Panc1 (cell line): Measurements from ENCODE around the gene HINT2. TPM values are rescaled to one million over a fixed set of nuclear protein-coding genes. Genes with fewer than 3 reads are reported as not detected.

ENCODE experiments used
- ATAC-seq: fragments of 200-7000 bp; cut with Tn5 transposase; 2 replicates; pipeline ENCODE4 v1.9.1; 2020; ENCODE audit warnings: mild to moderate bottlenecking, moderate library complexity
- Bru-seq: library from RNA; stranded (reverse); fragments of 400-500 nt; gene quantifications from one replicate; lab custom pipeline; 2021; lab: Mats Ljungman, UMichigan
- BruChase-seq, 2 experiments: library from RNA; stranded (reverse); fragments of 400-500 nt; gene quantifications; one replicate each; lab custom pipeline; 2021; lab: Mats Ljungman, UMichigan
- BruUV-seq: library from RNA; stranded (reverse); fragments of 400-500 nt; replicated peaks from 2 replicates; lab custom pipeline; 2021; lab: Mats Ljungman, UMichigan
- CTCF ChIA-PET: fragments of 300-600 bp; sonication (Branson Sonifier 250); formaldehyde crosslinking; loops from one replicate; lab custom pipeline; 2022; ENCODE audit warnings: antibody characterized with exemption; lab: Charles Lee
- POLR2A ChIA-PET: fragments of 300-600 bp; sonication (Branson Sonifier 250); formaldehyde crosslinking; loops from one replicate; lab custom pipeline; 2022; ENCODE audit warnings: antibody characterized with exemption; lab: Charles Lee
- DNase-seq: peaks from one replicate; pipeline ENCODE4 v3.0.0-alpha.2; 2010; ENCODE audit warnings: low read depth, low spot score
- H3K27ac ChIP-seq: 2 replicates; pipeline ENCODE4 v1.5.1; 2011; ENCODE audit warnings: mild to moderate bottlenecking, low read length, inconsistent platforms
- H3K27me3 ChIP-seq: fragments of 200-500 bp; sonication (Bioruptor generic); 2 replicates; pipeline ENCODE4 v1.6.0; 2014; ENCODE audit warnings: low read length, inconsistent platforms; ENCODE audit not compliant: control insufficient read depth, insufficient read depth
- H3K36me3 ChIP-seq: fragments of 200-500 bp; sonication (Bioruptor generic); 2 replicates; pipeline ENCODE4 v1.5.1; 2014; ENCODE audit warnings: inconsistent platforms, mild to moderate bottlenecking, low read length, moderate library complexity; ENCODE audit not compliant: control insufficient read depth, insufficient read depth
- H3K4me1 ChIP-seq: 2 replicates; pipeline ENCODE4 v1.5.1; 2011; ENCODE audit warnings: inconsistent platforms, mild to moderate bottlenecking, low read length, moderate library complexity; ENCODE audit not compliant: control insufficient read depth, insufficient read depth
- H3K4me3 ChIP-seq, 2 experiments: 2 replicates each; pipeline ENCODE4 v1.5.1; 2011 to 2012; ENCODE audit warnings: low read depth in 2 of 2, low read length in 2 of 2, mild to moderate bottlenecking in 2 of 2, inconsistent platforms in 1 of 2, moderate library complexity in 1 of 2
- H3K9me3 ChIP-seq: fragments of 200-500 bp; sonication (Bioruptor generic); 2 replicates; pipeline ENCODE4 v1.5.1; 2014; ENCODE audit warnings: low read depth, mild to moderate bottlenecking, inconsistent platforms, low read length, moderate library complexity; ENCODE audit not compliant: control insufficient read depth, insufficient read depth
- CTCF ChIP-seq: fragments of 450-650 bp; IDR thresholded peaks from 2 replicates; pipeline ENCODE4 v1.5.1; 2017; ENCODE audit warnings: mild to moderate bottlenecking
- POLR2AphosphoS5 ChIP-seq: IDR thresholded peaks from 2 replicates; pipeline ENCODE4 v1.6.1; 2012; ENCODE audit warnings: mild to moderate bottlenecking, low read depth, low read length, moderate library complexity
- REST ChIP-seq, 2 experiments: IDR thresholded peaks; 2 replicates each; pipeline ENCODE4 v1.6.1; 2011 to 2012; ENCODE audit warnings: low read depth in 2 of 2, control low read depth in 1 of 2, low read length in 1 of 2, mild to moderate bottlenecking in 1 of 2, moderate library complexity in 1 of 2; ENCODE audit not compliant: insufficient read depth in 1 of 2
- SIN3A ChIP-seq: IDR thresholded peaks from 2 replicates; pipeline ENCODE4 v1.6.1; 2012; ENCODE audit warnings: low read depth, mild to moderate bottlenecking, low read length, moderate library complexity, borderline replicate concordance; ENCODE audit not compliant: insufficient read depth
- TCF7L2 ChIP-seq: IDR thresholded peaks from 2 replicates; pipeline ENCODE4 v1.6.1; 2011; ENCODE audit warnings: mild to moderate bottlenecking, low read depth, low read length, inconsistent platforms
- in situ Hi-C: cut with HindIII; loops from 2 replicates; pipeline ENCODE4 v1.10.0; 2016; ENCODE audit warnings: low sequenced_read_pairs, low pct_unique_long_range_greater_than_20kb
- intact Hi-C: fragments of 100-400 bp; cut with micrococcal nuclease; formaldehyde crosslinking; loops from one replicate; pipeline ENCODE4 v1.10.0; 2022; ENCODE audit not compliant: unreplicated experiment
- long read RNA-seq: library from polyadenylated mRNA; unstranded; transcript quantifications from one replicate; pipeline ENCODE4 v2.0.0, GENCODE V29; 2021; ENCODE audit not compliant: unreplicated experiment
- polyA plus RNA-seq: library from polyadenylated mRNA; unstranded; fragments of >200 nt; gene quantifications from one replicate; pipeline ENCODE4 v1.2.1, GENCODE V29; 2012; ENCODE audit warnings: missing spikeins; ENCODE audit not compliant: insufficient read length
- total RNA-seq: library from RNA; stranded (reverse); gene quantifications from one replicate; pipeline ENCODE4 v1.2.1, GENCODE V29; 2021; ENCODE audit not compliant: unreplicated experiment

HINT2 gene
- 75.6 TPM for total RNA-seq
- 103 TPM for polyA plus RNA-seq
- Bru-seq, nascent RNA = percentile 83 among the genes with signal in this experiment
- BruChase-seq, experiment 1, labeled RNA remaining after a 2-hour chase = percentile 80 among the genes with signal in this experiment
- BruChase-seq, experiment 2, labeled RNA remaining after a 6-hour chase = percentile 87 among the genes with signal in this experiment
- long read RNA-seq, transcript HINT2-201 (5 exons, 628 nt) = major isoform, 23 of 32 reads
- long read RNA-seq, partial matches to known transcripts = 1 of 32 reads
- long read RNA-seq, other reads (novel, unspliced or antisense) = 5 of 32 reads

GRCh38 chr9:35814841-35815543, at the start of gene HINT2:
Gene HINT2 (minus strand): TSS chr9:35815042. CDS start chr9:35814979, 63 bp downstream.
- intact Hi-C loops = loop anchor here (10.0 kb wide), 1 partner anchor 160 kb away; the partner anchor contains the start of genes CCDC107, RMRP and SIT1
- Histone ChIP-seq H3K4me3 (peak within 1 kb of the TSS; percentile 88 to 90), H3K36me3 (no peaks in the 10 kb centered on the region), H3K4me1 (peaks cover 29% of the 10 kb centered on the region), H3K27me3 (peaks cover 3% of the 10 kb centered on the region; the same call in 1 of the 2 replicates), H3K9me3 (no peaks in the 10 kb centered on the region), H3K27ac (peak within 1 kb of the TSS; percentile 85)
- peak; percentile 94 for ATAC-seq
- TF ChIP-seq SIN3A = peak; percentile 72; the same call in 1 of the 2 replicates
- TF ChIP-seq TCF7L2 = no peak
- peak; percentile 94 for TF ChIP-seq POLR2AphosphoS5
- no peak for TF ChIP-seq REST (IDR thresholded peaks at IDR 0.05; ENCODE audit: insufficient read depth in 1 of 2, low read depth in 2 of 2, low read length in 1 of 2)
- no peak for TF ChIP-seq CTCF
- POLR2A ChIA-PET = interaction anchor here (1.0 kb wide), 1 partner anchor 81 kb away, joined by 3 read pairs; no protein-coding TSS in a partner anchor
- CTCF ChIA-PET = interaction anchor here (0.5 to 0.6 kb wide), 2 partner anchors 14 to 141 kb away, joined by 4 to 7 read pairs; partner anchors contain the start of gene TMEM8B
- BruUV-seq = no TSS peak
- in situ Hi-C loops = no loop called here
- peak; percentile 91 for DNase-seq

- no peak for ATAC-seq
- no peak overlapping the region for H3K27ac ChIP-seq
- POLR2A ChIA-PET = no interaction called here
- CTCF ChIA-PET = interaction anchor here (0.8 to 1.7 kb wide), 2 partner anchors 19 to 37 kb away, joined by 3 to 4 read pairs; no protein-coding TSS in a partner anchor
- 0 out of 2 replicates have a peak, but pooled peaks cover 2% of the 10 kb centered on the region for H3K27me3 ChIP-seq
- no peak for DNase-seq
- H3K4me1 ChIP-seq = no peaks in the 10 kb centered on the region
- no peaks in the 10 kb centered on the region for H3K36me3 ChIP-seq
- H3K9me3 ChIP-seq = no peaks in the 10 kb centered on the region
- BruUV-seq = no TSS peak
- intact Hi-C loops = no loop called here
- TF ChIP-seq CTCF (no peak), REST (IDR thresholded peaks at IDR 0.05; ENCODE audit: insufficient read depth in 1 of 2, low read depth in 2 of 2, low read length in 1 of 2) (no peak), POLR2AphosphoS5 (no peak), TCF7L2 (no peak), SIN3A (no peak)
- no peak overlapping the region for H3K4me3 ChIP-seq
- in situ Hi-C loops = no loop called here
Observed at GRCh38 chr9:35863583-35863982, 48.7 kb upstream of the HINT2 start.
